ENCODE data around the gene SETBP1. TPM values are rescaled to one million over a fixed set of nuclear protein-coding genes. Genes with fewer than 3 reads are reported as not detected.

The SETBP1 gene
- total RNA-seq, 2 donors from 2014 or later = 77.9 to 79.6 TPM

GRCh38 chr18:45055811-45056210 is 375.1 kb downstream of the SETBP1 start:
- Mint-ChIP-seq H3K4me1 (ENCODE audit: low read depth in 2 of 2) (peaks cover 12 to 13% of the 10 kb centered on the region in 2 donors), H3K27ac (no peak overlapping the region), H3K9me3 (peaks cover 4% of the 10 kb centered on the region), H3K4me3 (no peak overlapping the region), H3K36me3 (peaks cover 4% of the 10 kb centered on the region), H3K27me3 (no peaks in the 10 kb centered on the region)
- no peak for DNase-seq (ENCODE audit: low spot score)
- no peak for ATAC-seq

GRCh38 chr18:45056926-45057325 is 376.2 kb downstream of the SETBP1 start:
- Mint-ChIP-seq H3K4me3 (no peak overlapping the region), H3K9me3 (peaks cover 4% of the 10 kb centered on the region), H3K27me3 (no peaks in the 10 kb centered on the region), H3K4me1 (ENCODE audit: low read depth in 2 of 2) (peaks cover 12 to 13% of the 10 kb centered on the region in 2 donors), H3K27ac (no peak overlapping the region), H3K36me3 (peaks cover 1% of the 10 kb centered on the region)
- DNase-seq (ENCODE audit: low spot score) (no peak), ATAC-seq (no peak)

- peaks cover 12 to 13% of the 10 kb centered on the region in 2 donors for H3K4me1 Mint-ChIP-seq (ENCODE audit: low read depth in 2 of 2)
- peaks cover 4% of the 10 kb centered on the region for H3K9me3 Mint-ChIP-seq
- no peaks in the 10 kb centered on the region for H3K27me3 Mint-ChIP-seq
- H3K27ac Mint-ChIP-seq = no peak overlapping the region
- no peak for ATAC-seq
- H3K36me3 Mint-ChIP-seq = peaks cover 6% of the 10 kb centered on the region
- H3K4me3 Mint-ChIP-seq = no peak overlapping the region
- no peak for DNase-seq (ENCODE audit: low spot score)
These were observed 377.4 kb downstream of the SETBP1 start for GRCh38 chr18:45057955-45058600.

DNA sequence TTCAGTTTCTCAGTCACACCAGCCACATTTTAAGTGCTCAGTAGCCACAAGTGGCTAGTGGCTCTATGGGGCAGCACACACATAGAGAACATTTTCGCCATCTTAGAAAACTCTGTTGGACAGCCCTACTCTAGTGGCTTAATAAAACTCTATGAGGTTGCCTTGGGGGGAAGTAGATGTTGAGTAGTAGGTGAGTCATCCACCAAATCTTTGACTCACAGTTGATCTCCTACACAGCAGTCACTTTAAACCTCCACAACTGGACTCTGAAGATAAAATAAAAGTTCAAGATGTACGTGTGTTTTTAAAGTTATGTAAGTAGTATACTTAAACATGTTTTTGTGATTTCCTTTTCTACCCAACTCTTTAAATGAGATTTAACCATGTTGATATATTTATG is 379.0 kb downstream of the SETBP1 start:
- H3K27ac Mint-ChIP-seq = peak overlapping the region in 1 of 2 donors; percentile 13
- peak; percentile 78 to 93 for ATAC-seq

GRCh38 chr18:45060102-45060501 is 379.4 kb downstream of the SETBP1 start:
- Mint-ChIP-seq H3K9me3 (peaks cover 4% of the 10 kb centered on the region), H3K4me3 (peak overlapping the region; percentile 25), H3K27ac (peak overlapping the region in 1 of 2 donors; percentile 13), H3K36me3 (peaks cover 13% of the 10 kb centered on the region), H3K27me3 (no peaks in the 10 kb centered on the region), H3K4me1 (ENCODE audit: low read depth in 2 of 2) (peaks cover 12 to 13% of the 10 kb centered on the region in 2 donors)
- ATAC-seq = peak in 1 of 2 donors; percentile 43
- no peak for DNase-seq (ENCODE audit: low spot score)

More for the DNA sequence above, 379.0 kb downstream of the SETBP1 start:
- peaks cover 4% of the 10 kb centered on the region for H3K9me3 Mint-ChIP-seq
- H3K4me3 Mint-ChIP-seq = peak overlapping the region; percentile 25
- H3K27me3 Mint-ChIP-seq = no peaks in the 10 kb centered on the region
- H3K36me3 Mint-ChIP-seq = peaks cover 13% of the 10 kb centered on the region
- peaks cover 12 to 13% of the 10 kb centered on the region in 2 donors for H3K4me1 Mint-ChIP-seq (ENCODE audit: low read depth in 2 of 2)
- no peak for DNase-seq (ENCODE audit: low spot score)

- H3K4me3 Mint-ChIP-seq = no peak overlapping the region
- H3K9me3 Mint-ChIP-seq = peaks cover 4% of the 10 kb centered on the region
- H3K27me3 Mint-ChIP-seq = no peaks in the 10 kb centered on the region
- H3K27ac Mint-ChIP-seq = no peak overlapping the region
- DNase-seq (ENCODE audit: low spot score) (no peak), ATAC-seq (no peak)
- peaks cover 21 to 22% of the 10 kb centered on the region in 2 donors for H3K4me1 Mint-ChIP-seq (ENCODE audit: low read depth in 2 of 2)
- H3K36me3 Mint-ChIP-seq = peaks cover 19% of the 10 kb centered on the region
These were observed 380.7 kb downstream of the SETBP1 start for GRCh38 chr18:45061359-45061758.

GRCh38 chr18:45063246-45064038 is 382.8 kb downstream of the SETBP1 start:
- peaks cover 4% of the 10 kb centered on the region for H3K9me3 Mint-ChIP-seq
- DNase-seq (ENCODE audit: low spot score) (no peak), ATAC-seq (no peak)
- H3K27ac Mint-ChIP-seq = no peak overlapping the region
- peaks cover 19% of the 10 kb centered on the region for H3K36me3 Mint-ChIP-seq
- peaks cover 26 to 27% of the 10 kb centered on the region in 2 donors for H3K4me1 Mint-ChIP-seq (ENCODE audit: low read depth in 2 of 2)
- no peaks in the 10 kb centered on the region for H3K27me3 Mint-ChIP-seq
- no peak overlapping the region for H3K4me3 Mint-ChIP-seq

DNA sequence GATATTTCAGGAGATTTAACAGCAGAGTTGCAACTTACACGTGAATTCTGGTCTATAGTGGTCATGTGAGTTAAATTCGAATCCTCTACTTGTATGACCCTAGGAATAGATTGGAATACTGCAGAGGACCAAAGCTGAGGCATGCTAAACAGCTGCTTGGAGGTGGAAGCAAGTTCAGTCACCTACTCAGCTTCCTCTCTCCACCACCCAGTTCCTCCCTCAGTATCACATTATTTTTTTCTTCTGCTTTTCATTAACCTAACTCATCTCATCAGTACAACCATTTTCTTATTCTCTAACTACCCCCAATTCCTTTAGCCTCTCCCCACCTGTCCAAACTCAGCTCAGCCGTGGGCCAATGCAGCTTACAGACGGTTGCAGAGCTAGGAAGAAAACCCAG is 385.5 kb downstream of the SETBP1 start:
- DNase-seq (ENCODE audit: low spot score) (no peak), ATAC-seq (no peak)
- H3K4me3 Mint-ChIP-seq = peak overlapping the region; percentile 37
- peaks cover 14 to 19% of the 10 kb centered on the region in 2 donors for H3K4me1 Mint-ChIP-seq (ENCODE audit: low read depth in 2 of 2)
- H3K36me3 Mint-ChIP-seq = peaks cover 19% of the 10 kb centered on the region
- no peaks in the 10 kb centered on the region for H3K9me3 Mint-ChIP-seq
- H3K27me3 Mint-ChIP-seq = no peaks in the 10 kb centered on the region
- peak overlapping the region in 1 of 2 donors; percentile 4 for H3K27ac Mint-ChIP-seq

- Mint-ChIP-seq H3K4me1 (ENCODE audit: low read depth in 2 of 2) (peaks cover 14 to 19% of the 10 kb centered on the region in 2 donors), H3K36me3 (peaks cover 19% of the 10 kb centered on the region), H3K4me3 (peak overlapping the region; percentile 37), H3K9me3 (no peaks in the 10 kb centered on the region), H3K27ac (peak overlapping the region in 1 of 2 donors; percentile 22), H3K27me3 (no peaks in the 10 kb centered on the region)
- no peak for ATAC-seq
- no peak for DNase-seq (ENCODE audit: low spot score)
These were observed 386.2 kb downstream of the SETBP1 start for GRCh38 chr18:45066886-45067285.

- Mint-ChIP-seq H3K27ac (no peak overlapping the region), H3K9me3 (no peaks in the 10 kb centered on the region), H3K4me3 (no peak overlapping the region), H3K27me3 (no peaks in the 10 kb centered on the region), H3K36me3 (peaks cover 13% of the 10 kb centered on the region), H3K4me1 (ENCODE audit: low read depth in 2 of 2) (peaks cover 14 to 19% of the 10 kb centered on the region in 2 donors)
- DNase-seq (ENCODE audit: low spot score) (no peak), ATAC-seq (peak in 1 of 2 donors; percentile 6)
These were observed 387.9 kb downstream of the SETBP1 start for GRCh38 chr18:45068400-45069094.

- Mint-ChIP-seq H3K36me3 (peaks cover 6% of the 10 kb centered on the region), H3K27me3 (no peaks in the 10 kb centered on the region), H3K9me3 (no peaks in the 10 kb centered on the region), H3K4me1 (ENCODE audit: low read depth in 2 of 2) (peaks cover 14 to 19% of the 10 kb centered on the region in 2 donors), H3K4me3 (no peak overlapping the region), H3K27ac (no peak overlapping the region)
- DNase-seq (ENCODE audit: low spot score) (no peak), ATAC-seq (no peak)
These were observed 388.9 kb downstream of the SETBP1 start for GRCh38 chr18:45069546-45069945.

GRCh38 chr18:45071956-45072355 is 391.3 kb downstream of the SETBP1 start:
- no peak overlapping the region for H3K4me3 Mint-ChIP-seq
- no peak for ATAC-seq

DNA sequence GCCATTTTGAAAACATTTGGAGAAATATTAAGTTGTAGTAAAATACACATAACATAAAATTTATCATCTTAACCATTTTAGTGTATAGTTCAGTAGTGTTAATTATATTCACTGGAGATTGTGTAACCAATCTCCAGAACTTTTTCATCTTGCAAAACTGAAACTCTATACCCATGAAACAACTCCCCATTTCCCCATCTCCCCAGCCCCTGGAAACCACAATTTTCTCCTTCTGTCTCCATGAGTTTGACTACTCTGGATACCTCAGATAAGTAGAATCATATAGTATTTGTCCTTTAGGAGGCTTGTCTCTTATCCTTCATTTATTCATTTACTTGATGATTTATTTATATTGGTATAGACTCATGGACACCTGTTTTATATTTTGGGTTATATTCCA is 392.9 kb downstream of the SETBP1 start:
- Mint-ChIP-seq H3K36me3 (no peaks in the 10 kb centered on the region), H3K27ac (no peak overlapping the region), H3K9me3 (no peaks in the 10 kb centered on the region), H3K27me3 (peaks cover 0 to under 1% of the 10 kb centered on the region in 2 donors), H3K4me3 (no peak overlapping the region), H3K4me1 (ENCODE audit: low read depth in 2 of 2) (peaks cover 0 to 5% of the 10 kb centered on the region in 2 donors)
- ATAC-seq (no peak), DNase-seq (ENCODE audit: low spot score) (no peak)

More at GRCh38 chr18:45071956-45072355, 391.3 kb downstream of the SETBP1 start:
- peaks cover 0 to 5% of the 10 kb centered on the region in 2 donors for H3K4me1 Mint-ChIP-seq (ENCODE audit: low read depth in 2 of 2)
- H3K9me3 Mint-ChIP-seq = no peaks in the 10 kb centered on the region
- H3K36me3 Mint-ChIP-seq = no peaks in the 10 kb centered on the region
- no peak overlapping the region for H3K27ac Mint-ChIP-seq
- no peaks in the 10 kb centered on the region for H3K27me3 Mint-ChIP-seq
- DNase-seq (ENCODE audit: low spot score) = no peak

All from natural killer cell treated with Interleukin-12 subunit alpha and Interleukin-12 subunit beta and Interleukin-15 and Interleukin-18, amount 100 ng/mL, for 72 hours (primary cell).